Testis (tissue), 3 donors: ENCODE data around the gene ACACB. TPM values are rescaled to one million over a fixed set of nuclear protein-coding genes. Genes with fewer than 3 reads are reported as not detected.

ENCODE experiments used
- DNase-seq: peaks from one replicate; pipeline ENCODE4 v3.0.0-alpha.2; 2019
- H3K27ac ChIP-seq, 2 donors: fragments of 200-600 bp; sonication (generic); one replicate each; pipeline ENCODE4 v1.5.1; 2019
- H3K27me3 ChIP-seq: fragments of 200-600 bp; sonication (generic); one replicate; pipeline ENCODE4 v1.5.1; 2019
- H3K36me3 ChIP-seq: fragments of 200-600 bp; sonication (generic); one replicate; pipeline ENCODE4 v1.5.1; 2017; ENCODE audit warnings: low read depth; ENCODE audit errors: missing control alignments
- H3K4me1 ChIP-seq: fragments of 200-600 bp; sonication (generic); one replicate; pipeline ENCODE4 v1.5.1; 2019
- H3K4me3 ChIP-seq, 2 donors: fragments of 200-600 bp; sonication (generic); one replicate each; pipeline ENCODE4 v1.5.1; 2017 to 2019
- H3K9me3 ChIP-seq: fragments of 200-600 bp; sonication (generic); one replicate; pipeline ENCODE4 v1.5.1; 2017
- CTCF ChIP-seq, 3 experiments: fragments of 450-650 bp in 2 of 3; fragments of 200-600 bp in 1 of 3; sonication (generic) in 1 of 3; IDR thresholded peaks; one replicate each; pipeline ENCODE4 v1.5.1; 2016 to 2019; ENCODE audit warnings: antibody characterized with exemption in 3 of 3, mild to moderate bottlenecking in 2 of 3, moderate library complexity in 1 of 3
- POLR2A ChIP-seq: fragments of 450-650 bp; IDR thresholded peaks from one replicate; pipeline ENCODE4 v1.6.1; 2017; ENCODE audit warnings: antibody characterized with exemption, mild to moderate bottlenecking, moderate library complexity
- WGBS, 2 donors: methylation state at CpG; one replicate each; pipeline ENCODE4 v1.1.5; 2018; 5-methylcytosine and 5-hydroxymethylcytosine counted together
- intact Hi-C: fragments of 100-400 bp; cut with DNase I; formaldehyde crosslinking; loops from one replicate; pipeline ENCODE4 v1.15.1; 2023; ENCODE audit warnings: low total_unique reads
- polyA plus RNA-seq: library from polyadenylated mRNA; stranded (reverse); fragments of 350-450 nt; fragmentation: Illumina TruSeq; extraction: RNeasy Lipid Tissue Mini Kit (QIAGEN cat#74804); gene quantifications from one replicate; pipeline ENCODE4 v1.2.3, GENCODE V29; 2014; ENCODE audit warnings: low read depth, low replicate concordance; ENCODE audit not compliant: insufficient read depth
- total RNA-seq, 2 donors: library from RNA; depleted of rRNA; stranded (reverse); fragments of >200 nt; gene quantifications; one replicate each; pipeline ENCODE4 v1.2.3, GENCODE V29; 2016

The ACACB gene
- total and polyA plus RNA-seq, 3 donors from 2014 or later: 25.5 to 96.8 (median 61.6) TPM

GRCh38 chr12:109223211-109223610 is 106.8 kb downstream of the ACACB start:
- intact Hi-C loops: no loop called here
- 86 to 93% methylated on average over 10 of the region's 10 CpGs for WGBS, 2 donors
- no peaks in the 10 kb centered on the region for H3K36me3 ChIP-seq

GRCh38 chr12:109223868-109224267 is 107.5 kb downstream of the ACACB start:
- Histone ChIP-seq H3K36me3 (no peaks in the 10 kb centered on the region), H3K4me1 (no peaks in the 10 kb centered on the region), H3K27me3 (no peaks in the 10 kb centered on the region), H3K27ac (no peak overlapping the region), H3K4me3 (no peak overlapping the region), H3K9me3 (no peaks in the 10 kb centered on the region)
- 86 to 95% methylated on average over 5 of the region's 5 CpGs for WGBS, 2 donors
- intact Hi-C loops: no loop called here
- no peak for TF ChIP-seq POLR2A
- no peak for TF ChIP-seq CTCF (IDR thresholded peaks at IDR 0.05)
- DNase-seq: no peak

More at GRCh38 chr12:109223211-109223610, 106.8 kb downstream of the ACACB start:
- TF ChIP-seq POLR2A (no peak), CTCF (IDR thresholded peaks at IDR 0.05) (no peak)
- Histone ChIP-seq H3K27me3 (no peaks in the 10 kb centered on the region), H3K9me3 (no peaks in the 10 kb centered on the region), H3K4me3 (no peak overlapping the region), H3K4me1 (no peaks in the 10 kb centered on the region), H3K27ac (no peak overlapping the region)
- DNase-seq: no peak

GRCh38 chr12:109228664-109229063 is 112.3 kb downstream of the ACACB start:
- Histone ChIP-seq H3K36me3 (no peaks in the 10 kb centered on the region), H3K27ac (no peak overlapping the region), H3K4me1 (no peaks in the 10 kb centered on the region), H3K9me3 (no peaks in the 10 kb centered on the region), H3K27me3 (no peaks in the 10 kb centered on the region), H3K4me3 (no peak overlapping the region)
- 92 to 97% methylated on average over 4 of the region's 4 CpGs for WGBS, 2 donors
- no peak for DNase-seq
- TF ChIP-seq POLR2A (no peak), CTCF (IDR thresholded peaks at IDR 0.05) (no peak)
- intact Hi-C loops: no loop called here

- intact Hi-C loops: no loop called here
- Histone ChIP-seq H3K4me1 (no peaks in the 10 kb centered on the region), H3K4me3 (no peak overlapping the region), H3K36me3 (no peaks in the 10 kb centered on the region), H3K9me3 (no peaks in the 10 kb centered on the region), H3K27ac (no peak overlapping the region), H3K27me3 (no peaks in the 10 kb centered on the region)
- TF ChIP-seq CTCF (IDR thresholded peaks at IDR 0.05) (no peak), POLR2A (no peak)
- no peak for DNase-seq
- 84 to 93% methylated on average over 2 of the region's 2 CpGs for WGBS, 2 donors
These were observed 113.8 kb downstream of the ACACB start for GRCh38 chr12:109230193-109230592.

GRCh38 chr12:109232731-109233130 is 116.3 kb downstream of the ACACB start:
- WGBS, 2 donors: 90 to 93% methylated on average over 7 of the region's 7 CpGs
- no peak overlapping the region for H3K27ac ChIP-seq
- H3K27me3 ChIP-seq: no peaks in the 10 kb centered on the region
- no peak overlapping the region for H3K4me3 ChIP-seq
- no peak for DNase-seq
- H3K36me3 ChIP-seq: no peaks in the 10 kb centered on the region
- H3K9me3 ChIP-seq: no peaks in the 10 kb centered on the region
- intact Hi-C loops: no loop called here
- no peak for TF ChIP-seq POLR2A
- H3K4me1 ChIP-seq: no peaks in the 10 kb centered on the region
